ENCODE results near the gene HGF.

Gene HGF

DNA sequence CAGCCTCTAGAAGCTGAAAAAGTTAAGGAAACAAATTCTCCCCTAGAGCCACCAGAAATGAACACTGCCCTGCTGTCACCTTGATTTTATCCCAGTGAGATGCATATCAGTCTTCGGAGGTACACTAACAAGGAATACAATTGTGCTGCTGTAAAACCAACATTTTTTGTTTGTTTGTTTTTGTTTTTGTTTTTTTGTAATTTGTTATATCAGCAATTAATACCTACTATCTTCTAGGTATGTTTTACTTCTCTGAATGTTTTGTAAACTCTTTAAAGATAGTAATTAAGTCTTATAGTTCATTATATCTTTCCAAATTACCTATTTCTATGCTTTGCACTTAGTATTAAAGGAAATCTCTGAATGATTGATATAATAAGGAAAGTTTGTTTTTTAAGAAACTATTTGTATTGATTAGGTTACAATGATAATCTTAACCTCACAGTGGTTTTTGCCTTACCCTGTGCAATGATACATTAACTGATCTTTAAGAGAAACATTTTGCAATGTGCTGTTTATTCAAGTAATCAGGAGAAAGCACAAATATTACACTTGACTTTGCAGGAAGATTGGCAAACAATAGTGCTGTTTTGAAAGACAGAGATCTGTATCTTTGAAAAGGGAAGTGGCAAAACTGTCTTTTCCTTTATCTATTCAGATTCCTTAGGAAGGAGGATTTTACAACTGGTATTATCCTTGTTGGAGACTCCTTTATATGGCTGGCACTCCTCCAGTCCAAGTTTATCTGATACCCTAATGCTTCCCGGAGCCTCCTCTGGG is 11.3 kb upstream of the HGF start:
- no peaks in the 10 kb centered on the region for H3K36me3 ChIP-seq (ENCODE audit: control insufficient read depth in 1 of 2, insufficient read depth in 2 of 2, low read depth in 1 of 2, low read length in 2 of 2)
- no peak overlapping the region for H3K4ac ChIP-seq (ENCODE audit: low read depth in 1 of 2, low read length in 2 of 2)
- no peak overlapping the region for H2BK15ac ChIP-seq (ENCODE audit: low read depth, poor library complexity, severe bottlenecking)
- no peak overlapping the region for H2BK5ac ChIP-seq (ENCODE audit: low read depth, low read length, poor library complexity, severe bottlenecking)
- no peak overlapping the region for H4K91ac ChIP-seq (ENCODE audit: low read length)
- H4K8ac ChIP-seq (ENCODE audit: low read length): no peak overlapping the region
- H3K9me3 ChIP-seq (ENCODE audit: control insufficient read depth, low read length): no peaks in the 10 kb centered on the region
- WGBS: 100% methylated on average over 1 of the region's 2 CpGs
- H3K27me3 ChIP-seq (ENCODE audit: control insufficient read depth in 1 of 2, insufficient read depth in 1 of 2, low read length in 2 of 2): no peaks in the 10 kb centered on the region
- no peak overlapping the region for H2BK120ac ChIP-seq (ENCODE audit: low read depth, low read length)
- H2BK12ac ChIP-seq (ENCODE audit: low read length in 2 of 2): no peak overlapping the region
- no peak overlapping the region for H3K27ac ChIP-seq (ENCODE audit: low read length, poor library complexity, severe bottlenecking)
- no peaks in the 10 kb centered on the region for H3K79me1 ChIP-seq (replicated peaks; ENCODE audit: low read length, poor library complexity, severe bottlenecking)
- H3K23ac ChIP-seq (ENCODE audit: low read length in 2 of 2): no peak overlapping the region
- no peak overlapping the region for H3K9ac ChIP-seq (ENCODE audit: low read length)
- H2AK5ac ChIP-seq (ENCODE audit: low read length, severe bottlenecking): no peak overlapping the region
- H3K18ac ChIP-seq (ENCODE audit: low read depth in 1 of 2, low read length in 2 of 2): no peak overlapping the region
- DNase-seq: no peak
- H2AFZ ChIP-seq (ENCODE audit: low read depth, low read length): no peak overlapping the region
- H3K4me3 ChIP-seq (ENCODE audit: insufficient read depth in 1 of 2, low read depth in 1 of 2, low read length in 2 of 2): no peak overlapping the region
- no peaks in the 10 kb centered on the region for H3K4me1 ChIP-seq (ENCODE audit: control insufficient read depth, insufficient read depth, low read depth, low read length)
- H3K14ac ChIP-seq (ENCODE audit: low read length in 2 of 2): no peak overlapping the region
- H3K4me2 ChIP-seq (ENCODE audit: low read length, poor library complexity, severe bottlenecking): no peak overlapping the region

DNA sequence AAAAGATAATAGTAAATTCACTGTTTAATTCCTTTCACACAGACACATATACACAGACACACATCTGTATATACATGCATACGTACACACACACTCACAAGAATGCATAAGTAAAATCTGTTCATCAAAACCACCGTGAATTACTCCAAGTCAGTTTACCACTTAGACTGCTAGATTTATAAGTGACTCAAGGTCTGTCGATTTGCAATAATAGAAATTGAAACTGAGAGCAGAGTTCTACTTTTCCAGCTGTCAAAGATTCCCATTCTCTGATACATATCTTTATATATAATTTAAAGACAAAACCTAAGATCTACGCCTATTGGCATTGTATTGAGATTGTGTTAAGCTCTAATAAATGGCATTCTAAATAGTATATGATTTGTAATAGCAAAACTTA is 9.9 kb upstream of the HGF start:
- Histone ChIP-seq H2BK12ac (ENCODE audit: low read length in 2 of 2) (no peak overlapping the region), H3K23ac (ENCODE audit: low read length in 2 of 2) (no peak overlapping the region), H2BK120ac (ENCODE audit: low read depth, low read length) (no peak overlapping the region), H3K9ac (ENCODE audit: low read length) (no peak overlapping the region), H3K4me2 (ENCODE audit: low read length, poor library complexity, severe bottlenecking) (no peak overlapping the region), H3K14ac (ENCODE audit: low read length in 2 of 2) (no peak overlapping the region), H3K27me3 (ENCODE audit: control insufficient read depth in 1 of 2, insufficient read depth in 1 of 2, low read length in 2 of 2) (no peaks in the 10 kb centered on the region), H2AFZ (ENCODE audit: low read depth, low read length) (no peak overlapping the region), H3K9me3 (ENCODE audit: control insufficient read depth, low read length) (no peaks in the 10 kb centered on the region), H3K4me3 (ENCODE audit: insufficient read depth in 1 of 2, low read depth in 1 of 2, low read length in 2 of 2) (no peak overlapping the region), H3K4me1 (ENCODE audit: control insufficient read depth, insufficient read depth, low read depth, low read length) (no peaks in the 10 kb centered on the region), H2BK15ac (ENCODE audit: low read depth, poor library complexity, severe bottlenecking) (no peak overlapping the region), H4K8ac (ENCODE audit: low read length) (no peak overlapping the region), H3K36me3 (ENCODE audit: control insufficient read depth in 1 of 2, insufficient read depth in 2 of 2, low read depth in 1 of 2, low read length in 2 of 2) (no peaks in the 10 kb centered on the region), H2BK5ac (ENCODE audit: low read depth, low read length, poor library complexity, severe bottlenecking) (no peak overlapping the region), H3K18ac (ENCODE audit: low read depth in 1 of 2, low read length in 2 of 2) (no peak overlapping the region), H3K27ac (ENCODE audit: low read length, poor library complexity, severe bottlenecking) (no peak overlapping the region), H3K4ac (ENCODE audit: low read depth in 1 of 2, low read length in 2 of 2) (no peak overlapping the region), H3K79me1 (replicated peaks; ENCODE audit: low read length, poor library complexity, severe bottlenecking) (no peaks in the 10 kb centered on the region), H2AK5ac (ENCODE audit: low read length, severe bottlenecking) (no peak overlapping the region), H4K91ac (ENCODE audit: low read length) (no peak overlapping the region)
- no peak for DNase-seq
- 90% methylated on average over 2 of the region's 4 CpGs for WGBS

DNA sequence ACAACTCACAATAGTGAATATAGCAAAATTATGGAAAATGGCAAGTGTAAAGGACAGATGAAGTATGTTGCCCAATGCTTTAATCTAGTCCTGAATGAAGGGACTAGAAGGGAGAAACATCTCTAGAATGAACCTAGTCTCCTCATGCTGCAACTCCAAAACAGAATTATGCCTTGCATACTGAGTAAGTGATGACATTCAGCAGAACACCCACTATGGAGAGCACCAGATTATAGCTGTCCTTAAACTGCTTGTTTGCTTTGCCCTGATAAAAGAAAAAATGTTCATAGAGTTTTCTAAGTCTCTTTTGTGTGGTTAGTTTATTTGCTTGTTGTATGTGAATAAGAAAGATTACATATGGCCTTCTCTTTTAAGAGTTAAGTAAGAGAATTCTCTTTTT is 7.8 kb upstream of the HGF start:
- H3K36me3 ChIP-seq (ENCODE audit: control insufficient read depth in 1 of 2, insufficient read depth in 2 of 2, low read depth in 1 of 2, low read length in 2 of 2): no peaks in the 10 kb centered on the region
- H3K4me3 ChIP-seq (ENCODE audit: insufficient read depth in 1 of 2, low read depth in 1 of 2, low read length in 2 of 2): no peak overlapping the region
- no peak overlapping the region for H3K18ac ChIP-seq (ENCODE audit: low read depth in 1 of 2, low read length in 2 of 2)
- no peak overlapping the region for H2AFZ ChIP-seq (ENCODE audit: low read depth, low read length)
- H4K8ac ChIP-seq (ENCODE audit: low read length): no peak overlapping the region
- no peak overlapping the region for H3K23ac ChIP-seq (ENCODE audit: low read length in 2 of 2)
- DNase-seq: peak; percentile 42
- H3K4me2 ChIP-seq (ENCODE audit: low read length, poor library complexity, severe bottlenecking): no peak overlapping the region
- no peak overlapping the region for H3K4ac ChIP-seq (ENCODE audit: low read depth in 1 of 2, low read length in 2 of 2)
- H3K9ac ChIP-seq (ENCODE audit: low read length): no peak overlapping the region
- no peaks in the 10 kb centered on the region for H3K4me1 ChIP-seq (ENCODE audit: control insufficient read depth, insufficient read depth, low read depth, low read length)
- no peak overlapping the region for H4K91ac ChIP-seq (ENCODE audit: low read length)
- no peaks in the 10 kb centered on the region for H3K9me3 ChIP-seq (ENCODE audit: control insufficient read depth, low read length)
- H2BK120ac ChIP-seq (ENCODE audit: low read depth, low read length): no peak overlapping the region
- H3K27me3 ChIP-seq (ENCODE audit: control insufficient read depth in 1 of 2, insufficient read depth in 1 of 2, low read length in 2 of 2): no peaks in the 10 kb centered on the region
- no peaks in the 10 kb centered on the region for H3K79me1 ChIP-seq (replicated peaks; ENCODE audit: low read length, poor library complexity, severe bottlenecking)
- H3K14ac ChIP-seq (ENCODE audit: low read length in 2 of 2): no peak overlapping the region
- H2BK15ac ChIP-seq (ENCODE audit: low read depth, poor library complexity, severe bottlenecking): no peak overlapping the region
- H2BK5ac ChIP-seq (ENCODE audit: low read depth, low read length, poor library complexity, severe bottlenecking): no peak overlapping the region
- H3K27ac ChIP-seq (ENCODE audit: low read length, poor library complexity, severe bottlenecking): no peak overlapping the region
- H2AK5ac ChIP-seq (ENCODE audit: low read length, severe bottlenecking): no peak overlapping the region
- H2BK12ac ChIP-seq (ENCODE audit: low read length in 2 of 2): no peak overlapping the region

DNA sequence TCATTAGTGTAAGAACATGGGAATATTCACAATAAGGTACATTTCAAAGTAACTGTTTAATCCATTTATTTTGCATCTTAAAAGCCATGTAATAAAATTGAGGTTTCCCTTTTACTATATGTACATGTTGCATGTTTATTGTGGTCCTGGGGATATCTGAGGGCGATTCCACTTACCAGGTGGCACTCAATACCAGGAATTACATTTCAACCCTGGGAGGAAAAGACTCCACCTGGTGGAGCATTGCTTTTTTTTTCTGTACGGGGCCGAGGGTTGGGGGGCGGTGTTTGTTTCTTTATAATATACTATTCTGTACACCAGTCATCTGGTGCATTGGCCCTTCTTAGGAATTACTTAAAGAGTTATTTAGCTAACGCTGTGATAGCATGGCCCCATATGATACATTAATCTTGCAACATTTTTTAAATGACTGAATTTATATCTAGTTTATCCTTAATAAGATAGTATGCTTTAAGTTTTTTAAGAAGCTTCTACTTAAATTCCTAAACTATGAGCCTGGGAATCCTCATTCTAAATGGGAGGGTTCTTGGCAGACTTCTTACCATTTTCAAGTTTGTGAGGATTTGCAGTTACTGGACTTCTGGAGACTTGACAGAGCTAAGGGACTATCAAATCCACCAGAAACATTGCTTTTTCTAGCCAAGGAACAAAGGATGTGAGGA is 7.2 kb upstream of the HGF start:
- H3K14ac ChIP-seq (ENCODE audit: low read length in 2 of 2): no peak overlapping the region
- no peak overlapping the region for H3K18ac ChIP-seq (ENCODE audit: low read depth in 1 of 2, low read length in 2 of 2)
- H2BK120ac ChIP-seq (ENCODE audit: low read depth, low read length): no peak overlapping the region
- H3K27me3 ChIP-seq (ENCODE audit: control insufficient read depth in 1 of 2, insufficient read depth in 1 of 2, low read length in 2 of 2): no peaks in the 10 kb centered on the region
- no peak overlapping the region for H3K4me3 ChIP-seq (ENCODE audit: insufficient read depth in 1 of 2, low read depth in 1 of 2, low read length in 2 of 2)
- H3K79me1 ChIP-seq (replicated peaks; ENCODE audit: low read length, poor library complexity, severe bottlenecking): no peaks in the 10 kb centered on the region
- no peak overlapping the region for H2AFZ ChIP-seq (ENCODE audit: low read depth, low read length)
- WGBS: no CpG with 5 or more reads among the region's 5 CpGs
- no peak overlapping the region for H3K23ac ChIP-seq (ENCODE audit: low read length in 2 of 2)
- H3K4me2 ChIP-seq (ENCODE audit: low read length, poor library complexity, severe bottlenecking): no peak overlapping the region
- no peak overlapping the region for H2BK5ac ChIP-seq (ENCODE audit: low read depth, low read length, poor library complexity, severe bottlenecking)
- no peak overlapping the region for H3K27ac ChIP-seq (ENCODE audit: low read length, poor library complexity, severe bottlenecking)
- no peaks in the 10 kb centered on the region for H3K9me3 ChIP-seq (ENCODE audit: control insufficient read depth, low read length)
- DNase-seq: no peak
- no peak overlapping the region for H4K8ac ChIP-seq (ENCODE audit: low read length)
- H4K91ac ChIP-seq (ENCODE audit: low read length): no peak overlapping the region
- no peak overlapping the region for H3K4ac ChIP-seq (ENCODE audit: low read depth in 1 of 2, low read length in 2 of 2)
- no peak overlapping the region for H2BK15ac ChIP-seq (ENCODE audit: low read depth, poor library complexity, severe bottlenecking)
- H2AK5ac ChIP-seq (ENCODE audit: low read length, severe bottlenecking): no peak overlapping the region
- no peaks in the 10 kb centered on the region for H3K4me1 ChIP-seq (ENCODE audit: control insufficient read depth, insufficient read depth, low read depth, low read length)
- no peak overlapping the region for H2BK12ac ChIP-seq (ENCODE audit: low read length in 2 of 2)
- H3K36me3 ChIP-seq (ENCODE audit: control insufficient read depth in 1 of 2, insufficient read depth in 2 of 2, low read depth in 1 of 2, low read length in 2 of 2): no peaks in the 10 kb centered on the region
- H3K9ac ChIP-seq (ENCODE audit: low read length): no peak overlapping the region
